GM23338 (cell line): ENCODE measurements around the gene EFNB3. TPM values are rescaled to one million over a fixed set of nuclear protein-coding genes. Genes with fewer than 3 reads are reported as not detected.

Experiments
- ATAC-seq: fragments of 200-7000 bp; cut with Tn5 transposase; 3 replicates; pipeline ENCODE4 v1.9.1; 2020
- DNase-seq: peaks from one replicate; pipeline ENCODE4 v3.0.0-alpha.2; 2015; ENCODE audit warnings: low spot score
- H2AFZ ChIP-seq: fragments of 200-600 bp; sonication (generic); 2 replicates; pipeline ENCODE4 v1.8.0; 2016; ENCODE audit warnings: antibody characterized with exemption, mild to moderate bottlenecking, moderate library complexity
- H3F3A ChIP-seq: fragments of 200-600 bp; sonication (generic); replicated peaks from 2 replicates; pipeline ENCODE4 v1.8.0; 2017; ENCODE audit warnings: antibody characterized with exemption, mixed run types, low read depth
- H3K27ac ChIP-seq: fragments of 200-600 bp; sonication (generic); 2 replicates; pipeline ENCODE4 v1.6.1; 2016; ENCODE audit warnings: low read depth
- H3K27me3 ChIP-seq: fragments of 200-600 bp; sonication (generic); 2 replicates; pipeline ENCODE4 v1.8.0; 2016; ENCODE audit warnings: mild to moderate bottlenecking, mixed run types, moderate library complexity; ENCODE audit not compliant: insufficient read depth
- H3K36me3 ChIP-seq: fragments of 200-600 bp; sonication (generic); 2 replicates; pipeline ENCODE4 v1.8.0; 2016; ENCODE audit warnings: mild to moderate bottlenecking; ENCODE audit not compliant: insufficient read depth
- H3K4me1 ChIP-seq: fragments of 200-600 bp; sonication (generic); 2 replicates; pipeline ENCODE4 v1.8.0; 2016; ENCODE audit warnings: mild to moderate bottlenecking, moderate library complexity; ENCODE audit not compliant: insufficient read depth
- H3K4me2 ChIP-seq: fragments of 200-600 bp; sonication (generic); 2 replicates; pipeline ENCODE4 v1.7.1; 2017; ENCODE audit warnings: mixed run types
- H3K4me3 ChIP-seq: fragments of 200-600 bp; sonication (generic); 2 replicates; pipeline ENCODE4 v1.6.1; 2016; ENCODE audit warnings: mixed run types
- H3K79me2 ChIP-seq: fragments of 200-600 bp; sonication (generic); replicated peaks from 2 replicates; pipeline ENCODE4 v1.8.0; 2017; ENCODE audit warnings: mild to moderate bottlenecking; ENCODE audit not compliant: insufficient read depth
- H3K9me2 ChIP-seq: fragments of 200-600 bp; sonication (generic); 2 replicates; pipeline ENCODE4 v1.8.0; 2017; ENCODE audit not compliant: insufficient read depth
- H4K20me1 ChIP-seq: fragments of 200-600 bp; sonication (generic); replicated peaks from 2 replicates; pipeline ENCODE4 v1.8.0; 2017; ENCODE audit warnings: mild to moderate bottlenecking; ENCODE audit not compliant: insufficient read depth
- H3K27ac Mint-ChIP-seq: 2 replicates; pipeline ENCODE4 v1.8.0; 2020; ENCODE audit warnings: inconsistent platforms, mild to moderate bottlenecking, moderate library complexity, mixed read lengths
- H3K27me3 Mint-ChIP-seq: 3 replicates; pipeline ENCODE4 v1.8.0; 2022; ENCODE audit warnings: low read depth, mild to moderate bottlenecking, moderate library complexity, mixed read lengths, inconsistent platforms; ENCODE audit not compliant: insufficient read depth, poor library complexity
- H3K36me3 Mint-ChIP-seq: 3 replicates; pipeline ENCODE4 v1.8.0; 2021; ENCODE audit warnings: low read depth, mild to moderate bottlenecking, inconsistent platforms, moderate library complexity, mixed read lengths
- H3K4me1 Mint-ChIP-seq: 3 replicates; pipeline ENCODE4 v1.8.0; 2020; ENCODE audit warnings: mild to moderate bottlenecking, inconsistent platforms, mixed read lengths
- H3K4me3 Mint-ChIP-seq: 3 replicates; pipeline ENCODE4 v1.8.0; 2021; ENCODE audit warnings: moderate library complexity, mild to moderate bottlenecking, inconsistent platforms, mixed read lengths
- H3K9me3 Mint-ChIP-seq: 3 replicates; pipeline ENCODE4 v1.8.0; 2020; ENCODE audit warnings: moderate library complexity, mild to moderate bottlenecking, inconsistent platforms, mixed read lengths
- CREB1 ChIP-seq: fragments of 250-450 bp; sonication (Bioruptor Pico); IDR thresholded peaks from 2 replicates; pipeline ENCODE4 v1.5.0; 2020; ENCODE audit warnings: low read depth, mild to moderate bottlenecking, moderate library complexity
- EZH2 ChIP-seq: fragments of 200-600 bp; sonication (generic); IDR thresholded peaks from one replicate; pipeline ENCODE4 v1.8.0; 2017; ENCODE audit warnings: antibody characterized with exemption, mild to moderate bottlenecking, low read depth; ENCODE audit not compliant: unreplicated experiment
- EZH2phosphoT487 ChIP-seq: fragments of 200-600 bp; sonication (generic); IDR thresholded peaks from one replicate; pipeline ENCODE4 v1.8.1; 2018; ENCODE audit warnings: antibody characterized with exemption; ENCODE audit not compliant: unreplicated experiment
- JUNB ChIP-seq: IDR thresholded peaks from one replicate; pipeline ENCODE4 v1.6.1; 2016; ENCODE audit warnings: antibody characterized with exemption; ENCODE audit not compliant: unreplicated experiment
- NANOG ChIP-seq: IDR thresholded peaks from 2 replicates; pipeline ENCODE4 v1.6.1; 2016; ENCODE audit warnings: antibody characterized with exemption, borderline replicate concordance
- POLR2AphosphoS5 ChIP-seq: IDR thresholded peaks from 2 replicates; pipeline ENCODE4 v1.6.1; 2016; ENCODE audit warnings: antibody characterized with exemption, low read depth
- STAT1 ChIP-seq: IDR thresholded peaks from one replicate; pipeline ENCODE4 v1.6.1; 2016; ENCODE audit warnings: antibody characterized with exemption; ENCODE audit not compliant: unreplicated experiment
- ZNF114 ChIP-seq: fragments of 250-450 bp; sonication (Bioruptor Pico); IDR thresholded peaks from 2 replicates; pipeline ENCODE4 v1.5.0; 2020; ENCODE audit warnings: mild to moderate bottlenecking, moderate library complexity
- ZNF331 ChIP-seq: fragments of 250-450 bp; sonication (Bioruptor Pico); IDR thresholded peaks from 2 replicates; pipeline ENCODE4 v1.5.0; 2020; ENCODE audit warnings: low read depth, mild to moderate bottlenecking, moderate library complexity
- polyA plus RNA-seq: library from polyadenylated mRNA; unstranded; fragments of >200 nt; fragmentation: Nextera tagmentation; extraction: Ambion mirVana; gene quantifications from 2 replicates; pipeline ENCODE4 v1.2.1, GENCODE V29; 2016
- total RNA-seq: library from RNA; depleted of rRNA; stranded (reverse); fragments of >200 nt; shearing (Covaris generic); gene quantifications from 2 replicates; pipeline ENCODE4 v1.2.3, GENCODE V29; 2014
- TF ChIP-seq, protein P1 (sequence below), 2 experiments: fragments of 200-600 bp in 1 of 2; sonication (generic) in 1 of 2; conservative IDR thresholded peaks; 2 replicates each; pipeline versions ENCODE4 v1.5.1 to v1.6.1; 2016 to 2017; ENCODE audit warnings: antibody characterized with exemption in 2 of 2, low read depth in 2 of 2, mild to moderate bottlenecking in 2 of 2, moderate library complexity in 1 of 2
- TF ChIP-seq, protein P2 (sequence below): IDR thresholded peaks from 2 replicates; pipeline ENCODE4 v1.6.1; 2016; ENCODE audit warnings: antibody characterized with exemption
- TF ChIP-seq, protein P3 (sequence below): fragments of 250-450 bp; sonication (Bioruptor Pico); IDR thresholded peaks from 2 replicates; pipeline ENCODE4 v1.5.0; 2020; ENCODE audit warnings: mild to moderate bottlenecking, moderate library complexity
- TF ChIP-seq, protein P4 (sequence below): IDR thresholded peaks from one replicate; pipeline ENCODE4 v1.6.1; 2018; ENCODE audit warnings: antibody characterized with exemption; ENCODE audit not compliant: unreplicated experiment

EFNB3 gene
- total and polyA plus RNA-seq, 2 experiments from 2014 or later, result 4.2 to 11.5 TPM

DNA sequence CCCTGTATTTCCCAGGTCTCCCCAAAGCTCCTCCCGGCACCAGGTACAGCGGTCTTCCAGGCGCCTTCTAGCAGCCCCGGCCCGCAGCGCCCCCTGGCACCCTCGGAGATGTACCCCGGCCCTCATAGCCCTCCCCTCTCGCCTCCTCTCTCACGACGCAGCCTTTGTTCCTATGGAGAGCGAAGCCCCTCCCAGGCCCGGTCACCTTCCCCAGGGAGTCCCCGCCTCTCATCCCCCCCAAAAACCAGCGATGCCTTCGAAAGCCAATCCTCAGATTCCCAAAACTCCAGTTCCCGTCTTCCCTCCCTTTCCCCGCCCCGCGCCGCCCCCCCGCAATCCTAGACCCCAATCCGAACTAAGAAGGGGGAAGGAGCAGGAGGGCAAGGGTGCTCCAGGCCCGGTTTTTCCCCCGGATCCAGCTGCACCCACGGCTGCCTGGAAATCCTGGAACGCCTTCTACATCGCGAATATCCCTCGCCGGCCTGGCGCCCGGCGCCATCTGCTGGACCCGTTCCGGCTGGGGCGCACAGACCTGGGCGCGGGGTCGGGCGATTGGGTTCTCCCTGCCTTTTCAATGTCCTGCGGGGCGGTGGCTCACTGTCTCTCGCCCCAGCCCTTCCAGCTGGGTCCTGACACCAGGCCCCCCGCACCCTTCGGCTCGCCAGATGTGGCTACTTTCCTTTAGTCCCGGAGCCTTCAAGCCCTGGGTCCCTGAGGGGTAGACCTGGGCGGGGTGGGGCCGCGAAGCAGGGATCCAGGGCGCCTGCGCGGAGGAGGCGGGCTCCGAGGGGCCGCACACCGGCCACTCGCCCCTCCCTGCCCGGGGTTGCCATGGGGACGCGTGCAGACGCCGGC, 12.1 kb downstream of the EFNB3 start, which contains the start of gene DNAH2:
Gene DNAH2, plus strand, starts transcription at position 844 of the 855 bp plus-strand sequence. CDS start 1,991 bp downstream, outside the sequence.
- peak within 1 kb of the TSS; percentile 58 for H3K27ac Mint-ChIP-seq
- peak within 1 kb of the TSS; percentile 83 for H3K4me3 Mint-ChIP-seq
- no peaks in the 10 kb centered on the region for H3K9me2 ChIP-seq
- peak within 1 kb of the TSS; percentile 99 for H2AFZ ChIP-seq
- 0 out of 2 replicates have a peak, but pooled peaks cover 9% of the 10 kb centered on the region for H3F3A ChIP-seq
- peaks cover 25% of the 10 kb centered on the region for H3K27me3 Mint-ChIP-seq
- H3K4me1 ChIP-seq, result peaks cover 29% of the 10 kb centered on the region
- H3K27ac ChIP-seq, result peak within 1 kb of the TSS; percentile 88
- H3K9me3 Mint-ChIP-seq, result no peaks in the 10 kb centered on the region; the same call in 2 of the 3 replicates
- no peaks in the 10 kb centered on the region for H3K36me3 ChIP-seq
- H3K27me3 ChIP-seq, result peaks cover 21% of the 10 kb centered on the region
- no peaks in the 10 kb centered on the region for H4K20me1 ChIP-seq
- H3K79me2 ChIP-seq, result no peaks in the 10 kb centered on the region
- peaks cover 44% of the 10 kb centered on the region for H3K4me1 Mint-ChIP-seq
- TF ChIP-seq STAT1, result no peak
- TF ChIP-seq NANOG, result 0 out of 2 replicates have a peak, but pooled peaks have one; percentile 19
- TF ChIP-seq, protein P1, sequence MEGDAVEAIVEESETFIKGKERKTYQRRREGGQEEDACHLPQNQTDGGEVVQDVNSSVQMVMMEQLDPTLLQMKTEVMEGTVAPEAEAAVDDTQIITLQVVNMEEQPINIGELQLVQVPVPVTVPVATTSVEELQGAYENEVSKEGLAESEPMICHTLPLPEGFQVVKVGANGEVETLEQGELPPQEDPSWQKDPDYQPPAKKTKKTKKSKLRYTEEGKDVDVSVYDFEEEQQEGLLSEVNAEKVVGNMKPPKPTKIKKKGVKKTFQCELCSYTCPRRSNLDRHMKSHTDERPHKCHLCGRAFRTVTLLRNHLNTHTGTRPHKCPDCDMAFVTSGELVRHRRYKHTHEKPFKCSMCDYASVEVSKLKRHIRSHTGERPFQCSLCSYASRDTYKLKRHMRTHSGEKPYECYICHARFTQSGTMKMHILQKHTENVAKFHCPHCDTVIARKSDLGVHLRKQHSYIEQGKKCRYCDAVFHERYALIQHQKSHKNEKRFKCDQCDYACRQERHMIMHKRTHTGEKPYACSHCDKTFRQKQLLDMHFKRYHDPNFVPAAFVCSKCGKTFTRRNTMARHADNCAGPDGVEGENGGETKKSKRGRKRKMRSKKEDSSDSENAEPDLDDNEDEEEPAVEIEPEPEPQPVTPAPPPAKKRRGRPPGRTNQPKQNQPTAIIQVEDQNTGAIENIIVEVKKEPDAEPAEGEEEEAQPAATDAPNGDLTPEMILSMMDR (conservative IDR thresholded peaks at IDR 0.05; ENCODE audit: low read depth in 2 of 2), result peak; percentile 49 to 78; a peak in 3 of 4 replicates
- TF ChIP-seq ZNF114, result peak; percentile 79; the same call in 1 of the 2 replicates
- TF ChIP-seq, protein P2, sequence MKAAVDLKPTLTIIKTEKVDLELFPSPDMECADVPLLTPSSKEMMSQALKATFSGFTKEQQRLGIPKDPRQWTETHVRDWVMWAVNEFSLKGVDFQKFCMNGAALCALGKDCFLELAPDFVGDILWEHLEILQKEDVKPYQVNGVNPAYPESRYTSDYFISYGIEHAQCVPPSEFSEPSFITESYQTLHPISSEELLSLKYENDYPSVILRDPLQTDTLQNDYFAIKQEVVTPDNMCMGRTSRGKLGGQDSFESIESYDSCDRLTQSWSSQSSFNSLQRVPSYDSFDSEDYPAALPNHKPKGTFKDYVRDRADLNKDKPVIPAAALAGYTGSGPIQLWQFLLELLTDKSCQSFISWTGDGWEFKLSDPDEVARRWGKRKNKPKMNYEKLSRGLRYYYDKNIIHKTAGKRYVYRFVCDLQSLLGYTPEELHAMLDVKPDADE, result peak; percentile 33; the same call in 1 of the 2 replicates
- TF ChIP-seq ZNF331 (CRISPR knock-in tag), result peak; percentile 45; the same call in 1 of the 2 replicates
- peak; percentile 75 for TF ChIP-seq POLR2AphosphoS5
- peak; percentile 80 for TF ChIP-seq CREB1 (CRISPR knock-in tag)
- no peak for TF ChIP-seq JUNB
- TF ChIP-seq EZH2, result no peak
- TF ChIP-seq, protein P3, sequence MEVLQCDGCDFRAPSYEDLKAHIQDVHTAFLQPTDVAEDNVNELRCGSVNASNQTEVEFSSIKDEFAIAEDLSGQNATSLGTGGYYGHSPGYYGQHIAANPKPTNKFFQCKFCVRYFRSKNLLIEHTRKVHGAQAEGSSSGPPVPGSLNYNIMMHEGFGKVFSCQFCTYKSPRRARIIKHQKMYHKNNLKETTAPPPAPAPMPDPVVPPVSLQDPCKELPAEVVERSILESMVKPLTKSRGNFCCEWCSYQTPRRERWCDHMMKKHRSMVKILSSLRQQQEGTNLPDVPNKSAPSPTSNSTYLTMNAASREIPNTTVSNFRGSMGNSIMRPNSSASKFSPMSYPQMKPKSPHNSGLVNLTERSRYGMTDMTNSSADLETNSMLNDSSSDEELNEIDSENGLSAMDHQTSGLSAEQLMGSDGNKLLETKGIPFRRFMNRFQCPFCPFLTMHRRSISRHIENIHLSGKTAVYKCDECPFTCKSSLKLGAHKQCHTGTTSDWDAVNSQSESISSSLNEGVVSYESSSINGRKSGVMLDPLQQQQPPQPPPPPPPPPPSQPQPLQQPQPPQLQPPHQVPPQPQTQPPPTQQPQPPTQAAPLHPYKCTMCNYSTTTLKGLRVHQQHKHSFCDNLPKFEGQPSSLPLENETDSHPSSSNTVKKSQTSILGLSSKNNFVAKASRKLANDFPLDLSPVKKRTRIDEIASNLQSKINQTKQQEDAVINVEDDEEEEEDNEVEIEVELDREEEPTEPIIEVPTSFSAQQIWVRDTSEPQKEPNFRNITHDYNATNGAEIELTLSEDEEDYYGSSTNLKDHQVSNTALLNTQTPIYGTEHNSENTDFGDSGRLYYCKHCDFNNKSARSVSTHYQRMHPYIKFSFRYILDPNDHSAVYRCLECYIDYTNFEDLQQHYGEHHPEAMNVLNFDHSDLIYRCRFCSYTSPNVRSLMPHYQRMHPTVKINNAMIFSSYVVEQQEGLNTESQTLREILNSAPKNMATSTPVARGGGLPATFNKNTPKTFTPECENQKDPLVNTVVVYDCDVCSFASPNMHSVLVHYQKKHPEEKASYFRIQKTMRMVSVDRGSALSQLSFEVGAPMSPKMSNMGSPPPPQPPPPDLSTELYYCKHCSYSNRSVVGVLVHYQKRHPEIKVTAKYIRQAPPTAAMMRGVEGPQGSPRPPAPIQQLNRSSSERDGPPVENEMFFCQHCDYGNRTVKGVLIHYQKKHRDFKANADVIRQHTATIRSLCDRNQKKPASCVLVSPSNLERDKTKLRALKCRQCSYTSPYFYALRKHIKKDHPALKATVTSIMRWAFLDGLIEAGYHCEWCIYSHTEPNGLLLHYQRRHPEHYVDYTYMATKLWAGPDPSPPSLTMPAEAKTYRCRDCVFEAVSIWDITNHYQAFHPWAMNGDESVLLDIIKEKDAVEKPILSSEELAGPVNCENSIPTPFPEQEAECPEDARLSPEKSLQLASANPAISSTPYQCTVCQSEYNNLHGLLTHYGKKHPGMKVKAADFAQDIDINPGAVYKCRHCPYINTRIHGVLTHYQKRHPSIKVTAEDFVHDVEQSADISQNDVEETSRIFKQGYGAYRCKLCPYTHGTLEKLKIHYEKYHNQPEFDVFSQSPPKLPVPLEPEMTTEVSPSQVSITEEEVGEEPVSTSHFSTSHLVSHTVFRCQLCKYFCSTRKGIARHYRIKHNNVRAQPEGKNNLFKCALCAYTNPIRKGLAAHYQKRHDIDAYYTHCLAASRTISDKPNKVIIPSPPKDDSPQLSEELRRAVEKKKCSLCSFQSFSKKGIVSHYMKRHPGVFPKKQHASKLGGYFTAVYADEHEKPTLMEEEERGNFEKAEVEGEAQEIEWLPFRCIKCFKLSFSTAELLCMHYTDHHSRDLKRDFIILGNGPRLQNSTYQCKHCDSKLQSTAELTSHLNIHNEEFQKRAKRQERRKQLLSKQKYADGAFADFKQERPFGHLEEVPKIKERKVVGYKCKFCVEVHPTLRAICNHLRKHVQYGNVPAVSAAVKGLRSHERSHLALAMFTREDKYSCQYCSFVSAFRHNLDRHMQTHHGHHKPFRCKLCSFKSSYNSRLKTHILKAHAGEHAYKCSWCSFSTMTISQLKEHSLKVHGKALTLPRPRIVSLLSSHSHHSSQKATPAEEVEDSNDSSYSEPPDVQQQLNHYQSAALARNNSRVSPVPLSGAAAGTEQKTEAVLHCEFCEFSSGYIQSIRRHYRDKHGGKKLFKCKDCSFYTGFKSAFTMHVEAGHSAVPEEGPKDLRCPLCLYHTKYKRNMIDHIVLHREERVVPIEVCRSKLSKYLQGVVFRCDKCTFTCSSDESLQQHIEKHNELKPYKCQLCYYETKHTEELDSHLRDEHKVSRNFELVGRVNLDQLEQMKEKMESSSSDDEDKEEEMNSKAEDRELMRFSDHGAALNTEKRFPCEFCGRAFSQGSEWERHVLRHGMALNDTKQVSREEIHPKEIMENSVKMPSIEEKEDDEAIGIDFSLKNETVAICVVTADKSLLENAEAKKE (CRISPR knock-in tag), result no peak
- no peak for TF ChIP-seq EZH2phosphoT487
- TF ChIP-seq, protein P4, sequence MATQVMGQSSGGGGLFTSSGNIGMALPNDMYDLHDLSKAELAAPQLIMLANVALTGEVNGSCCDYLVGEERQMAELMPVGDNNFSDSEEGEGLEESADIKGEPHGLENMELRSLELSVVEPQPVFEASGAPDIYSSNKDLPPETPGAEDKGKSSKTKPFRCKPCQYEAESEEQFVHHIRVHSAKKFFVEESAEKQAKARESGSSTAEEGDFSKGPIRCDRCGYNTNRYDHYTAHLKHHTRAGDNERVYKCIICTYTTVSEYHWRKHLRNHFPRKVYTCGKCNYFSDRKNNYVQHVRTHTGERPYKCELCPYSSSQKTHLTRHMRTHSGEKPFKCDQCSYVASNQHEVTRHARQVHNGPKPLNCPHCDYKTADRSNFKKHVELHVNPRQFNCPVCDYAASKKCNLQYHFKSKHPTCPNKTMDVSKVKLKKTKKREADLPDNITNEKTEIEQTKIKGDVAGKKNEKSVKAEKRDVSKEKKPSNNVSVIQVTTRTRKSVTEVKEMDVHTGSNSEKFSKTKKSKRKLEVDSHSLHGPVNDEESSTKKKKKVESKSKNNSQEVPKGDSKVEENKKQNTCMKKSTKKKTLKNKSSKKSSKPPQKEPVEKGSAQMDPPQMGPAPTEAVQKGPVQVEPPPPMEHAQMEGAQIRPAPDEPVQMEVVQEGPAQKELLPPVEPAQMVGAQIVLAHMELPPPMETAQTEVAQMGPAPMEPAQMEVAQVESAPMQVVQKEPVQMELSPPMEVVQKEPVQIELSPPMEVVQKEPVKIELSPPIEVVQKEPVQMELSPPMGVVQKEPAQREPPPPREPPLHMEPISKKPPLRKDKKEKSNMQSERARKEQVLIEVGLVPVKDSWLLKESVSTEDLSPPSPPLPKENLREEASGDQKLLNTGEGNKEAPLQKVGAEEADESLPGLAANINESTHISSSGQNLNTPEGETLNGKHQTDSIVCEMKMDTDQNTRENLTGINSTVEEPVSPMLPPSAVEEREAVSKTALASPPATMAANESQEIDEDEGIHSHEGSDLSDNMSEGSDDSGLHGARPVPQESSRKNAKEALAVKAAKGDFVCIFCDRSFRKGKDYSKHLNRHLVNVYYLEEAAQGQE, result peak; percentile 9
- H3K36me3 Mint-ChIP-seq, result no peaks in the 10 kb centered on the region
- ATAC-seq (peak; percentile 81), DNase-seq (peak; percentile 99)
- H3K4me3 ChIP-seq, result peak within 1 kb of the TSS; percentile 97
- peak within 1 kb of the TSS; percentile 93 for H3K4me2 ChIP-seq
